Muscle of back (tissue), 13 donors: Measurements from ENCODE around the gene WDR6. TPM values are rescaled to one million over a fixed set of nuclear protein-coding genes. Genes with fewer than 3 reads are reported as not detected.
A peak's percentile ranks its signal among the peaks of the same experiment; 100 is the strongest.

Experiments
- DNase-seq, 3 donors: peaks; one replicate each; pipeline versions ENCODE4 v3.0.0 to v3.0.0-alpha.2; 2013
- long read RNA-seq, 9 donors: transcript quantifications; one replicate each; lab custom pipeline, GENCODE V29; 2026
- polyA plus RNA-seq, 10 donors: library from polyadenylated mRNA; unstranded; fragments of 120-200 nt; gene quantifications; one replicate each; pipeline ENCODE4 v1.2.1, GENCODE V29; 2013; ENCODE audit not compliant: insufficient read length in 10 of 10

WDR6 gene, protein sequence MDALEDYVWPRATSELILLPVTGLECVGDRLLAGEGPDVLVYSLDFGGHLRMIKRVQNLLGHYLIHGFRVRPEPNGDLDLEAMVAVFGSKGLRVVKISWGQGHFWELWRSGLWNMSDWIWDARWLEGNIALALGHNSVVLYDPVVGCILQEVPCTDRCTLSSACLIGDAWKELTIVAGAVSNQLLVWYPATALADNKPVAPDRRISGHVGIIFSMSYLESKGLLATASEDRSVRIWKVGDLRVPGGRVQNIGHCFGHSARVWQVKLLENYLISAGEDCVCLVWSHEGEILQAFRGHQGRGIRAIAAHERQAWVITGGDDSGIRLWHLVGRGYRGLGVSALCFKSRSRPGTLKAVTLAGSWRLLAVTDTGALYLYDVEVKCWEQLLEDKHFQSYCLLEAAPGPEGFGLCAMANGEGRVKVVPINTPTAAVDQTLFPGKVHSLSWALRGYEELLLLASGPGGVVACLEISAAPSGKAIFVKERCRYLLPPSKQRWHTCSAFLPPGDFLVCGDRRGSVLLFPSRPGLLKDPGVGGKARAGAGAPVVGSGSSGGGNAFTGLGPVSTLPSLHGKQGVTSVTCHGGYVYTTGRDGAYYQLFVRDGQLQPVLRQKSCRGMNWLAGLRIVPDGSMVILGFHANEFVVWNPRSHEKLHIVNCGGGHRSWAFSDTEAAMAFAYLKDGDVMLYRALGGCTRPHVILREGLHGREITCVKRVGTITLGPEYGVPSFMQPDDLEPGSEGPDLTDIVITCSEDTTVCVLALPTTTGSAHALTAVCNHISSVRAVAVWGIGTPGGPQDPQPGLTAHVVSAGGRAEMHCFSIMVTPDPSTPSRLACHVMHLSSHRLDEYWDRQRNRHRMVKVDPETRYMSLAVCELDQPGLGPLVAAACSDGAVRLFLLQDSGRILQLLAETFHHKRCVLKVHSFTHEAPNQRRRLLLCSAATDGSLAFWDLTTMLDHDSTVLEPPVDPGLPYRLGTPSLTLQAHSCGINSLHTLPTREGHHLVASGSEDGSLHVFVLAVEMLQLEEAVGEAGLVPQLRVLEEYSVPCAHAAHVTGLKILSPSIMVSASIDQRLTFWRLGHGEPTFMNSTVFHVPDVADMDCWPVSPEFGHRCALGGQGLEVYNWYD
- 100 to 1,000 TPM in 6 of 10 donors, 10 to 100 TPM in 4; 92.1 to 147 (median 106) TPM for polyA plus RNA-seq
- long read RNA-seq, donor 1, full-length matches to known transcripts, result 8 of 18 reads
- long read RNA-seq, donor 1, partial matches to known transcripts, result 10 of 18 reads
- long read RNA-seq, donor 1, other reads (novel, unspliced or antisense), result 0 of 18 reads
- long read RNA-seq, donor 2, full-length matches to known transcripts, result 3 of 3 reads
- long read RNA-seq, donor 2, partial matches to known transcripts, result 0 of 3 reads
- long read RNA-seq, donor 2, other reads (novel, unspliced or antisense), result 0 of 3 reads
- long read RNA-seq, donor 3, result 0 reads
- long read RNA-seq, donor 4, full-length matches to known transcripts, result 2 of 227 reads
- long read RNA-seq, donor 4, partial matches to known transcripts, result 161 of 227 reads
- long read RNA-seq, donor 4, other reads (novel, unspliced or antisense), result 64 of 227 reads
- long read RNA-seq, donor 5, full-length matches to known transcripts, result 9 of 9 reads
- long read RNA-seq, donor 5, partial matches to known transcripts, result 0 of 9 reads
- long read RNA-seq, donor 5, other reads (novel, unspliced or antisense), result 0 of 9 reads
- long read RNA-seq, donor 6, full-length matches to known transcripts, result 11 of 25 reads
- long read RNA-seq, donor 6, partial matches to known transcripts, result 14 of 25 reads
- long read RNA-seq, donor 6, other reads (novel, unspliced or antisense), result 0 of 25 reads
- long read RNA-seq, donor 7, full-length matches to known transcripts, result 3 of 13 reads
- long read RNA-seq, donor 7, partial matches to known transcripts, result 10 of 13 reads
- long read RNA-seq, donor 7, other reads (novel, unspliced or antisense), result 0 of 13 reads
- long read RNA-seq, donor 8, full-length matches to known transcripts, result 3 of 3 reads
- long read RNA-seq, donor 8, partial matches to known transcripts, result 0 of 3 reads
- long read RNA-seq, donor 8, other reads (novel, unspliced or antisense), result 0 of 3 reads
- long read RNA-seq, donor 9, result 0 reads

DNA sequence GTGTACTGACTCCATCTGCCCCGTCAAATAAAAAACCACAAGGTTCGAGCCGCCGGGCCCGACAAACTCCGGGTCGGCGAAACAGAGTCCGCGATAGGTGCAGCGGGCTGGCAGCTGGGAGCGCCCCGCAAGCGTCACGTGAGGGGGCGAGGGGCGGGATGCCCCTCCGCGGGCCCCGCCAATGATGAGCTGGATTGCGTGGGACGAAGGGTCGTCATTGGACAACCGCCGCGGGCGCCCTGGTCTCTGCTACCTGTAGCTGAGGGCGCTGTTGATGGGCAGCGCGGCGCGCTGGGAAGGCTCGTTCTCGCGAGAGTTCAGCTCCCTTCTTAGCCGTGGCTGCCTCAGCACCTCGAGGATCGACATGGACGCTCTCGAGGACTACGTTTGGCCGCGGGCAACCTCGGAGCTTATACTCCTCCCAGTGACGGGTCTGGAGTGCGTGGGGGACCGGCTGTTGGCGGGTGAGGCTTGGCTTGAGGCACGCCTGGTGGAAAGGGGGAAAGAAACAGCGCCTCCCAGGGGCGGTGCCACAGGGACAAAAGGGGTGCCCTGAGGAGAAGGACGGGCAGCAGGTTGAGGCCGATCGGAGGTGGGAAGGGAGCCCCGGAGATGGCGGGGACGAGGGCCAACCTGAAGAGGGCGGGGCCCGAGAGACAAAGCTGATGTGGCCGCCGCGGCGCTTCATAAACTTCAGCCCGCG lies at the start of gene WDR6:
Gene WDR6, plus strand, starts transcription at position 324 of the 703 bp plus-strand sequence. Its CDS starts 41 bp downstream, at position 365.
- peak; percentile 95 to 98 (median 97) for DNase-seq

DNA sequence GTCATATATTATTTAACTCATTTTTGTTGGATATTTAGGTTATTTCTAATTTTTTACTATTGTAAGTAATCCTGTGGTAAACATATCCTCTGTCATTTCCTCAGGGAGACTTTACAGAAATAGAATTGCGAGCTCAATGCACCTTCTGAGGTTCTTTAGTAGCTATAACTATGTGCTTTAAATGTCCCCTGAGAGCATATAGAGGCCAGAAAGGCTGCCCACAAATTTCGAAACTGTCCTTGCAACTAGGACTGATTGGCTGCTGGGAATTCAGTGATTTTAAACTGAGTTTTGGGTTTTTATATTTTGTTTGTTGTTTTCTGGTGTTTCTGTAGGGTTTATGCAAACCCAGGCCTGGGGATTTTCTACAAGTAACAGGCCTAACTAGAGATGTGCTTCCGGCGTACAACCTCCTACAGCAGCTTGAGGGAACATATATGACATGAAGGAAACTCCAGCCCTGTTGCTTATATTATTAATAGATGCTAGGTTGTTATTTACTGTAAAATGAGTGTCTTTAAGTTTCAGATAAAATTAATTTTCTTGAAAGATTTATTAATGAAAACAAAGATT lies 46.3 kb upstream of the WDR6 start:
- DNase-seq, result no peak

DNA sequence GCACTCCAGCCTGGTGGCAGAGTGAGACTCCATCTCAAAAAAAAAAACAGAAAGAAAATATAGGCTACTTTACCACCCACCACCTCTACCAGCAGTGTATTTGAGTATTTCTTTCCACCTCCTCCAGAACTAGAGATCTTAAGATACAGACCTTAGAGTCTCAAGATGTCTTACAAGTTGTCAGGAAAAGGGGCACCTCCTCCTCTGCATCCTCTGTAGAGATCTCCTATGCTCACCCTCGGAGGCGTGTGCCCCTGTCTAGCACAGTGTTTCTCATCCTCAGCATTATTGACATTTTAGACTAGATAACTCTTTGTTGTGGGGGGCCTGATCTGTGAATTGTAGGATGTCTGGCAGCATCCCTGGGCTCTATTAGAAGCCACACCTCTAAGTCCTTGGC lies 44.9 kb upstream of the WDR6 start:
- DNase-seq, result no peak

DNA sequence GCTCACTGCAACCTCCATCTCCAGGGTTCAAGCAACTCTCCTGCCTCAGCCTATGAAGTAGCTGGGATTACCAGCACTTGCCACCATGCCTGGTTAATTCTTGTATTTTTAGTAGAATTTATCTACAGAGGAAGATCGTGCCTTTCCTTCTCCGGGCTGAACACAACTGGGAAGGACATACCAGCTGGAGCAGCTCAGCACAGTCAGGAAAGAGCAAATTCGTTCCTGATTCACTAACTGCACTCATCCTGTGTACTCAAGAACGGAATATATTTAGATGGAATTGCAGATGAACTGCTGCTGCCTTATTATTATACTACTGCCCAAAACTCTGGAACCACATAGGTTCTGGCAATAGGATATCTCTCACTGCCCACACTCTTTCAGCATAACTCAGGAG lies 44.3 kb upstream of the WDR6 start:
- DNase-seq, result no peak

DNA sequence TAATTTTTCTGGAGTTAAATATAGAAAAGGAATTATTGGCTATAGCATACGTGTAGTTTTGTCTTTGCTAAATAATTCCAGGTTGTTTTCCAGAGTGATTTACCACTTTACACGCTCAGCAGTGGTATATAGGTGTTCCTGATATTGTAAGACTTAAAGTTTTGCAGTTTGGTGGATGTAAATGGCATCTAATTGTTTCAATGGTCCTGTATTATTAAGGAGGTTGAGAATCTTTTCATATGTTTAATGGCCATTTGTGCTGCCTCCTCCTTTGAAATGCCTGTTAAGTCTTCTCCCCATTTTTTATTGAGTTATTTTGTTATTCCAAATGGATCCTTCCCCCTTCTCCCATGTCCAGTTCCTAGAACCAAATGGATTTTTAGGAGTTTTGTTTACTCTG lies 43.6 kb upstream of the WDR6 start:
- DNase-seq, result no peak

DNA sequence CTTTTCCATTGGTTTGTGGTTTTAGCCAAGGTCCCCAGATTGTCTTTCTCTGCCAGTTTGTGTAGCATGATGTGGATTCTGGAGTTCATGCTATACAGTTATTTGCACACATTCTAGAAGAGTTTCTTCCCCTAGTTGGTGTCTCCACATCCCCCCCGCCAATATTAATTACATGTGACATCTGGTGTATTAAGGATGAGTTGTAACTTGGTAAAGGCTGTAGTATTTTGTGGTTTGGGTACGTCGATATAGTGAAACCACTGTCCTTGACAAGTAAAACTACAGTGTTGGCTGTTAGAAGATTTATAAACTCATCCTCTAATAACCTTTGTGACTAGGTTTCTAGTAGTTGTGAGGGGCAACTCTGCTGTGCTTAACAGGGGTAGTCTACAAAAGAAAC lies 40.8 kb upstream of the WDR6 start:
- DNase-seq, result no peak

DNA sequence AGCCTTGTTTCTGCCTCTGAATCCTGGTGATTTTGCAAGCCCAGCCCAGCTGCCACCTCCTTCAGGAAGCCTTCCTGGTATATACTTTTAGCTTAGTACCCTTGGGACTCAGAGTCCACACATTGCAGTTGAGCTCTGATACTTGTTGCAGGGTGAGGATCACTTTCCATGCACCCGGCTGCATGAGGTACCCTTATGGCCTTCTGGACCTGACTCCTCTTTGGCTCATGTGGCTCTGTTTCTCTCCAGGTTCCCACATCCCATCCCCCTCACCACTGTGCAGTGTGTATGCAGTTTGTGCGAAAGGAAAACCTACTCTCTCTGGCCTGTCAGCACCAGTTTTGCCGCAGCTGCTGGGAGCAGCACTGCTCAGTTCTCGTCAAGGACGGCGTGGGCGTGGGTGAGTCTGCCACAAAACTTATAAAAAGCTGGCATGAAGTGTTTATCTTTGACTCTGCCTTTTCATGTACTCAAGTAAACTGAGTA lies 40.3 kb upstream of the WDR6 start:
- DNase-seq, result no peak

DNA sequence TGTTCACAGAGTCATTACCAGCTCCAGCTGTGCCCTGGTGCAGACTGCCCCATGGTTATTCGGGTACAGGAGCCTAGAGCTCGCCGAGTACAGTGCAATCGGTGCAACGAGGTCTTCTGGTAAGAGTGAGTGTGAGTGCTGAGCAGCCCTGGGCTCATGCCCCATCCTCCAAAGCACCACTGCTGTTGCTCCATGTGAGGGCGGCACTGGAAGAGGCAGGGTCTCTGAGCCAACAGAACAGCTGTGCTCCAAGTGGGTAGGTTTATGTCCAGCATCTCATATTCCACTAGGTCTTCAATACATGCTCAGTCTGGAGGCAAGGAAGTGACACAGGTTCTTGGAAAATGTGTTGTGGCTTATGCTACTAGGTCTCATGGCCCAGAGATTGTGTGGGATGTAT lies 36.6 kb upstream of the WDR6 start:
- no peak for DNase-seq

DNA sequence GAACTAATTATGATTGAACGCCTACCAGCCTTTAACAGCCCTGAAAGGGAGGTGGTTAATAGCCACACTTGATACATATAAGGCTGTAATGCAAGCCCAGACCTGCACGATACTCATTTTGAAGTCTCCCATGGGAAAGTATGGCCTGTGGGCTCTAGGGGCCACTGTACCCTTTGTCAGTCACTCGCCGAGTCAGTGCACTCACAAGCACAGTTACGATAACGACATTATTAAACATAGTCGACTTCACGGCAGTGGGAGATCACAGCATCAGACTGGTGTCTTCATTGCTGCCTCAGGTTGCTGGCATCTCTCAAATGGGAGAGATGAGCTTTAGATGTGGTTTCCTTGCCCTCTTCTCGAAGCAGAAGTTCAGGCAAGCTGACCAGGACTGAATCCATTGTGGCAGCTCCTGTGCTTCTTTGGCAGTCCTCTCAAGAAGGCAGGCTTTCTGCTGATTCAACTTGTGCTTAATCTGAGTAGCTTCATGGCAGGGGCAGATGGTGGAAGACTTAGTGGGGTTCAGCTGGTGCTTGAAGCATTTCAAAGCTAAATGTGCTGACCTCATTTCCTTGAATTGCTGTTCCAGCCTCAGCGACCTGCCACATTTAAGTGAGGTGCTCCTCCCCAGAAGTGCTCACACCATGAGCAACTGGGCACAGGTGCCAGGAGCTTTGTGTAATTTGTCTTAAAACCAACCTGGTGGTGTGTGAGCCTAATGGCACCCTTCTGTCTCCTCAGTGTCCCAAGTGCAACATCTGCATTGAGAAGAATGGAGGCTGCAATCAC lies 32.9 kb upstream of the WDR6 start:
- DNase-seq, result no peak

DNA sequence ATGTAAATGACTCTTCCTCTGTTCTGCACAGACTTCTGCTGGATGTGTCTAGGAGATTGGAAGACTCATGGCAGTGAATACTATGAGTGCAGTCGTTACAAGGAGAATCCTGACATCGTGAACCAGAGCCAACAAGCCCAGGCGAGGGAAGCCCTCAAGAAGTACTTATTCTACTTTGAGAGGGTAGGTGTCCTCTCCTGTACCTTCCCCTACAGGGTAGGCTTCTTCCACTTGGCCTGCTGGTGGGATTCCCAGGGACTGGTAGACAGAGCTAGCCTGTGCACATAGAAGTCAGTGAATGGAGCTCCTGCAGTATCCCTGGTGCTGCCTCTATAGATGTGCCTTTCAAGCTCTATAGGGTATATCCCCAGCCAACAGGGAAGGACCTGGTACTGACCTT lies 27.7 kb upstream of the WDR6 start:
- DNase-seq, result no peak

DNA sequence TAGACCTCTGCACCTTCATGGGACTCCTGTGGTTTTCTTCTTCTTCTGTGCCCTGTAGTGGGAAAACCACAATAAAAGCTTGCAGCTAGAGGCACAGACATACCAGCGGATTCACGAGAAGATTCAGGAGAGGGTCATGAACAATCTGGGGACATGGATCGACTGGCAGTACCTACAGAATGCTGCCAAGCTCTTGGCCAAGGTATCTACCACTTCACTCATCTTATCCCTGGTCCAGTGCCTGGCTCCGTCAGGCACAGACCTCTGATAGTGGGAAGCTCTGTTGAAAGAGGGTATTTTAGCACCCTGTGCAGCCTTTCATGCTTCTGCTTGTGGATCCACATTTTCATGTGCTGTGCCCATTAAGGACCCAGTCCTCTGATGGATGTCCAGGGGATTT lies 26.9 kb upstream of the WDR6 start:
- no peak for DNase-seq

DNA sequence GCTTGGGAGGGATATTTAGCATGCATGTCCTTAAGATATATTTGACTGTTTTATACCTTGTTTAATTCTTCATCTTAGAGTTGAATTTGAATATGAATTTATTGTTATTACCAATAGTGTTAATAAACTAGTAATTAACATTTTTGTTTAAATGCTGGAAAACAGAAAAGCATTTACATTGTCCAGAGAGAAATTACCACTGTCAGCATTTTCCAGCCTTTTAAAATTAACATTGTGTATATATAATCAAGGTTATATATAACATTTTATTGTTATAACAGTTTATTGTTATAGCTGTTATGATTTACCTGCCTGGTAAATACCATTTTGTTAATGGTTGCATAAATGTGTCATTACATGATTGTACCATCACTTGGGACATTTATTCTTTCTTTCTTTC lies 25.2 kb upstream of the WDR6 start:
- no peak for DNase-seq

DNA sequence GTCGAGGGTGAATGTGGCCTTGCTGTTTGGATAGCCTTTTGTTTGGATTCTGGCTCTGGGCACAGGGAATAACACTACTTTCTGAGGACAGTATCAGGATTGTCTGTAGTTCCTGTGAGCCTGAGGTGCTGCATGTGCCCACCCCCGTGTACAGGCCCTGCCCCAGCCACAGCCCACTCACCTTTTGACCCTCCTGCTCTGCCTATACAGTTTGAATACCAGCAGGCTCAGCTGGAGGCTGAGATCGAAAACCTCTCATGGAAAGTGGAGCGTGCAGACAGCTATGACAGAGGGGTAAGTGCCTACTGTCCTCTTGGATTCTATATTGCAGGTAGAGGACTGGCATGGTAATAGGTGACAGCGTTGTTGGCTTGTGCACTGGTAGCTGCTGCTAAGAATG lies 24.5 kb upstream of the WDR6 start:
- no peak for DNase-seq

DNA sequence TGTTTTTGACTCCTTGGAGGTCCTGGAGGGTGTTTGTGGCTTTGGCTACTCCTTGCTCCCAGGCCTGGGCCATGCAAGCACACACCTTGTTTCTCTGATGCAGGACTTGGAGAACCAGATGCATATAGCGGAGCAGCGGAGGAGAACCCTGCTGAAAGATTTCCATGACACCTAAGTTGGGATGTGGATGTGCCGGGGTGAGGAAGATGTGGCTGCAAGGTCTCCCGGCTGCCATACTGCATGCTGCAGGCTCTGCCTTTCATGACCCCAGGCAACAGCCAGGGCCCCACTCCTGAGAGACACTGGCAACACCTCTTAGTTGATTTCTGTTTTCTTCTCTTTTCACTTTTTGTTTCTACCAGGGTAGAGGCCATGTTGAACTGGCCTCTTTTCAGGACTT lies 24.1 kb upstream of the WDR6 start:
- DNase-seq, result no peak

DNA sequence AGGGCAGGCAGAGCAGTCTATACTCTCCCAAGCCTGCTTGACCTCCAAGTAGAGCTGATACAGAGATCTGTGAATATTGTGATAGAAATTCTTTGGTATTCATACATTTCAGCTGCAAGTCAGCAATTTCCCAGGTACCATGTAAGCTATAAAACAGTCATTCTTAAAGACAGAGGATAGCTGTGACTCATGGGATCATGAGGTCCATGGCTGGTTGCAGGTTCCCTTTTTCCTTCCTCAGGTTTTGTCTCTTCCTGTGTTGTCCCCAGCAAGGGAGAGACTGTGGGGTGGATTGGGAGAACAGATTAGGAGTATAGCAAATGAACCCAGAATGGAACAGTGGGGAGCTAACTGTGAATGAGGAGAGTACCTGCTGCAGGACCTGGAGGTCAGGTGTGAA lies 22.5 kb upstream of the WDR6 start:
- no peak for DNase-seq

DNA sequence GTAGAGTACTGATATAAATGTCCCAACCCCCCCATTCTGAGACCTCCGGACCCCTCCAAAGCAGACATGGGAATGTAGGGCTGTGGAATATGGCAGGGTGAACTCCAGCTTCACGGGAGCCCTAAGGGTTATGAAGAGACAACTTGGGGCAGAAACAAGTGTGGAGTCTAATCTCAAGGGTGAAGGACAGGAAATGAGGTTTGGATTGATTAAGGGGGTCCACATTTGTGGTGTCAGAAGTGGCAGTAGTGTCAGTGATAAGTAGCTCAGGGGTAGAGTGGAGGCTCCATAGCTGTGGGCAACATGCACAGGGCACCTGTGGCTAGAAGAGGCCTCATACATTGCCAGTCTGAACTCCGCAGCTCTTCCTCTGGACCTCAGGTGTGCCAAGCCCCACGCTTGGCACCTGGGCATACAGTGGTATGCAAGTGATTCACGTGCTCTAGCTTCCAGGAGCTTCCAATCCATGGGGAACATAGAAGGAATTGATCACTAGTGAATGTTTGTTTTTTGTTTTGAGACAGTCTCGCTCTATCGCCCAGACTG lies 21.3 kb upstream of the WDR6 start:
- DNase-seq, result no peak

DNA sequence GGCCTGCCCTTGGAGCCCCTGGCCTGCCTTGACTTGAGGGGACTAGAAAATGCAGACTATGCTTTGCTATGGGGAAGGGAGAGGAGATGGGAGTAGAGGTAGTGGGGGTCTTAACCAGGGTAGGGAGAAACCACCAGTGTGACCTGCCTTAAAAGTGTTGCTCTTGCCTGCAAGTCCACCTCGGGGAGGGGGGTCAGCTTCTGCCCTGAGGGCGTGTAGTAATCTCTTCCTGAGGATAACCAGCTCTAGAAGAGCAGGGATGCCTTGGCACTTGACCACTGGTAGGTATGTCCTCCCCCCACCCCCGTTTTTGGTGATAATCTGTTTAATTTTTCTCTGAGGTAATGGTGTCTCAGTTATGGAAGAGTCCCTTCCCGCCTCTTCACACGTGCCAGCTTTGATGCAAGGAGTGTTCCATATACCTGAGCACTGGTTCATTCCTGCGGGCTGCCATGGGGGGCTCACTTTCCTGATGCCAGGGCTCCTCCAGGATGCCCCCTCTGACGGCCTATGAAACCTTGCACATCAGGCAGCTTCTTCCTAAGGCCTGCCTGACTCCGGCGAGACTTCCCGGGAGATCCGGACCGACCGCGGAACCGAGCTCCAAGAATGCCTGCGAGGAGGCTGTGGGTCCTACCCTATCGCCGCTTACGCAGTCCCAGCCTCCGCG lies 17.9 kb upstream of the WDR6 start:
- DNase-seq, result peak in 1 of 3 donors; percentile 38
